GM18502 (cell line): ENCODE measurements around the gene TSPAN18.

Experiments used
- ATAC-seq: cut with Tn5 transposase; IDR thresholded peaks from one replicate; pipeline ENCODE4 v1.9.1; 2021; ENCODE audit warnings: mild to moderate bottlenecking; ENCODE audit not compliant: unreplicated experiment, poor library complexity

TSPAN18 gene

DNA sequence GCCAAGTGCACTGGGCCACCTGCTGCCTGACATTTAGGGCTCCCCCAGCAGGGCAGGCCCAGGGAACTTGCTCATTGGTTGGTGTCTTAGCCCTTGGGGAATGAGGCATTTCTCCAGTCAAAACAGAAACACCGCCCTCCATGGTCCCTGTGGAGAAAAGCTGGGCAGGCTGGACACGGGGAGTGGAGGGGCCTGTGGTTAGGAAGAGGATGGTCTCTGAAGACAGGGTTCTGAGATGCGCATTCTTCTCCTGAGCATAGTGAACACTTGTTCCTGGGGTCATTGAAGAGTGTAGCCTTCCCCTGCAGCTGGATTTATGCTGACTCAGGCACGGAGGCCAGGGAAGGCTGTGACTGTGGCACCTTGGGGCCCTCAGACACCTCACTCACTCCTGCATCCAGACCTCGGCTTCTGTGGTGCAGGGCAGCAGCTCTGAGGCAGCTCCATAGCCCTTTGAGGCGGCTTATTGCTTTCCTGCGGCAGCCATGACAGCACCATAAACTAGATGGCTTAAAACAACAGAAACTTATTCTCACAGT, 8.2 kb downstream of the TSPAN18 start:
- no peak for ATAC-seq

GRCh38 chr11:44736791-44737190, 10.0 kb downstream of the TSPAN18 start:
- ATAC-seq: no peak

DNA sequence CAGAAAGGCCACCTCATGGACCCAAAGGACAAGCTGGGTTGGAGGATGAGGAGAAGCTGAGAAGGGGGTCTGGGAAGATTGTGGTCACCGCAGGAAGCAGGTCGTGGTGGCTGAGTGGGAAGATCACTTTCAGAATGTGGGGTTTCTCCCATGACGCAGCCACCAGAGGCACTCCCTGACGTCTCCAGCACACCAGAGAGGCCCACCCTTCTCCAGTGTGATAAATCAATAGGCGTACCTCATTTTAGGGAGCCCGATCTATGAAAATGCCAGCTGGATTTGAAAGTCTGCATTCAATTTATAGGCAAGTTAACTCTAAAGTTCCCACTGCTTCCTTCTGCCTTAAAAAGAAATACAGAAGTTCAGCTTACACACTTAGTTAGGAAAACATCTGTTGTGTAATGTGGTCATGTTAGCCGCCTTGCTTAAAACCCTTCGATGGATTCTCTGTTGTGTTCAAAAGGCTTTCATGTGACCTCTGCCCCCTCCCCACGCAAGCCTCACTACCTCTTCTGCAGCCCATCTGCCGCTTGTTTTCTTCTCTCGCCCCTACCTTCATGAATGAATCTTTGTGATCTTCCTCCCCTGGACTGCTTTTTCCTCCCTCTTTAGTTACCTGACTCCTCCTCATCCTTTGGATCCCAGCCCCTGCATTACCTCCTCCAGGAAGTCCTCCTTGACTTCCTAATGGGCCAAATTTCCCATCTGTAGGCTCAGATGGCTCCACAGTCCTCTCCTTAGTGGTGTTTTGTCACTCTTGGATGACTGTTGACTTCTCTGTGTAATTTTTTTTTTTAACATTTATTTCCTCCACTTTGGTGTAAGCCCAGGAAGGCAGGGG, 10.7 kb downstream of the TSPAN18 start:
- no peak for ATAC-seq

DNA sequence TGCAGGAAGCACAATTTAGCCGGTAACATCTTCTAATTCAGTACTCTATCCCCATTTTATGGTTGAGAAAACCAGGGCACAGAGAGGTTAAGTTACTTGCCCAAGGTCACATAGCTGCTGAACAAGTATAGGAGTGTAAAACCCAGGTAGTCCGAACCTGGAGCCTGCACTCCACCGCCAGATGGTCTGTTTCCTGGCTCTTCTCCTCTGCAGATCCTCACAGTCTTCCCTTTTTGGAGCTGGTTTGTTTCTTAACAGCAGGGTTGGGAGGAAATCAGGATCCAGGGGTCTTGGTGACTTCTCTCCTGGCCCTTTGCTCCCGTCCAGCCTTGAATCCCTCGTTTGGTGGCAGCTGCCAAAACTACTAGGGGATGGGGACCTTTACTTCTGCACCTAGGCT, 12.0 kb downstream of the TSPAN18 start:
- no peak for ATAC-seq

- ATAC-seq: no peak
Measured at GRCh38 chr11:44740967-44741366, 14.2 kb downstream of the TSPAN18 start.

- ATAC-seq: no peak
Measured at GRCh38 chr11:44741976-44742375, 15.2 kb downstream of the TSPAN18 start.

DNA sequence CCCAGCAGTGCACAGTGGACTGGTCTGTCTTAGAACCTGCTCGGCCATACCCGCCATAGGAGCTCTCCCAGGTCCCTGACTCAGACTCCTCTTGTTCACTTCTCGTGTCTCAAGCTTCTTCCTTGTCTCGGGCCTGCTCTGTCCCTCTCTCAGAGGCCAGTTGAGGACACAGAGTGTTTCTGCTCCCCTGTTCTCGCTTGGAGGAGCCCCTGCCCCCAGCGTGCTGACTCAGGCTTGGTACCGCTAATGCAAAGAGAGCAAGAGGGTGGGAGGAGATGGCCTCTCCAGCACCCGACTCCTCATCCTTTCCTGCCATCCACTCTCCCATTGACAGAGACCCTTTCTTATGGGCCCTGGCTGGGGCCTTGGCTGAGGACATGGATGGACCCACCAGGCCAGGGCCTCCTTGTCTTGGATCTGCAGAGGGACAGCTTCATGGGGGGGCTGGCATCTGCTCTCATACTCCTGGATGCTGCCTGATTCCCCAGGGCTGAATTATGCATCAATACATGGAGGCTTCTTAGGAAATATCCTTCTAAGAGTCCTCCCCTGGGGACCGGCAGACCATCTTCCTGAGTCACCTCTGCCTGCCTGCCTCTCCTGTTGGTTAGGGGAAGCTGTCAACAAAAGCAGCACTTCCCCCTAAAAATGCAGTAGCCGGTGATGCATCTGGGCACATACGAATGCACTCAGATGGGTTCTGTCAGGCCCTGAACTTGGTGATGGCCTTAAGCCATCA, 15.9 kb downstream of the TSPAN18 start:
- ATAC-seq: no peak

- ATAC-seq: no peak
Measured at GRCh38 chr11:44743326-44743725, 16.6 kb downstream of the TSPAN18 start.

DNA sequence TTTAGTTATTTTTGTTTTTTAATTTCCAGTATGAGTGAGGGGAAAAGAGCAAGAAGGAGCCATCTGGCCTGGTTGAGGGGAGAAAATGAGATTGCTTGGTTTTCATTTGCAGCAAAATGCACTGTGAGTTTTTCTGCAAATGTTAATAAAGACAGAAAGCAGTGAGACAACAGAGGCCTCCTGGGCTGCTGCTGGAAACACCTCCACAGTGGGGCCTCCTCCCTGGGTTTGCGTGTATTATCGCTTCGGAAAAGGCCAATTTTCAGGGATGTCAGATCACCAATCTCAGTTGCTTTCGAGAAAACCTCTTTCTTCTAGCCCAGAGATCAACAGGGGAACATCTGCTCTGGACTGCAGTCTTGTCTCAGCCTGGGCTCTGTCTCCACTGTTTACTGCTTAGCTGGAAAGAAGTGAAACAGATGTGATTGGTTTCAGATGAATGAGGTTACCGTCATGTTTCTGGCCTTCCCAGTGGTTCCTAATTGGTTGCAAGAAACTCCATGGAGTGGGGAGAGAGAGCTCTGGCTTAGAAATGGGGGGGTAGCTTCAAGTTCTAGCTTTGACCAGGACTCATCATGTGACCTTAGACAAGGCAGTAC, 17.3 kb downstream of the TSPAN18 start:
- ATAC-seq: no peak

DNA sequence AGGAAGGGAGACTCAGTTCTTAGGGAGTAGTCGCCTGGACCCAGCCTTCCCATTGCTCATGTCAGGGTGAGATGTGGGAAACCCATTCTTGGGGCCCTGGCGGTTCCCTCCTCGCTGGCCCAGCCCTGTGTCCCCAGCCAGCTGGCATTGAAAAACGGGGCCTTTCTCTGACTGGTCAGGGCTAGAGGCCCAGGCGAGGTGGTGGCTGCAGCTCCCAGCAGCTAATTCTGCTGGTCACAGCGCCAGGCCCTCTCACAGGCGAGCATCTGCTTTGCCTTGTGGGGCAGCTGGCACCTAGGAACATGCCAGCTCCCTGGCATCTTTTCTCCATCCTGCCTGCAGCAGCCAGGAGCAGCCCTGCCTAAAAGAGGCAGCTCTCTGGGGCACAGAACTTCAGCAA, 20.1 kb downstream of the TSPAN18 start:
- ATAC-seq: no peak

- ATAC-seq: no peak
Measured at GRCh38 chr11:44747316-44747715, 20.6 kb downstream of the TSPAN18 start.

- ATAC-seq: no peak
Measured at GRCh38 chr11:44747836-44748235, 21.1 kb downstream of the TSPAN18 start.

DNA sequence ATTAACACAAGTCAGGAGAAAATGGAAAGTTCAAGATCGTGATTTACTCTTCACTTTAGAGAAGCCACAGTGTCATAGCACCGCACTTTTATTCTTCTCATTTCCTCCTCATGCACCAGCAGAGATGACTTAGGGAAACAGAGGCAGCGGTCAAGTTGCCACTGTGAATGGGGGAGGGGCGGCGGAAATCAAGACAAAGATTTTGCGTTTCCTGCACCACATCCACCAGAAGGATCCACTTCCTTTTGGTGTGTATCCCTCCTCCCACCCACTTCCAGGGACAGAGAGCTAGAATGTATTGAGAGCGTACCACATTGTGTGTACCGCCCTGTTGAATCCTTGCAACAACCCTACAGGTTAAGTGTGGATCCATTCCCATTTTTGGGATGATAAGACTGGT, 21.8 kb downstream of the TSPAN18 start:
- no peak for ATAC-seq

DNA sequence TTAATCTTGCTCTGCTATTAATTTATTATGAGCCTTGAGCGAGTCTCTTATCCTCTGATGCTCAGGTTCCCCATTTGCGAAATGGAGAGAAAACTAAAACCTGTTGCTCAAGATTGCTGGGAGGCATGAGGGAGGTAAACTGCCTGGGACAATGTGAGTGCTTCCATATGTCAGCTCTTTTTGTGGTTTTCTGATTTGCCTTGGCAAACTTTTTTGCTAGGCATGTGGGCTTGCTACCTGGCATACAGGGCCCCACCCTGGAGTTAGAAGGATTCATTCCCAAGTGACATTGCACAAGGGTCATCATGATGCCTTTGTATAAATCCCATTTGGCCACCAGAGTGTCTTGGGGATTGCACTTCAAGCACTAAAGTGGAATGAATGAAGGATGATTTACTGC, 22.4 kb downstream of the TSPAN18 start:
- no peak for ATAC-seq

GRCh38 chr11:44750551-44751465, 24.0 kb downstream of the TSPAN18 start:
- no peak for ATAC-seq

GRCh38 chr11:44752300-44752699, 25.5 kb downstream of the TSPAN18 start:
- no peak for ATAC-seq

GRCh38 chr11:44752713-44753112, 26.0 kb downstream of the TSPAN18 start:
- no peak for ATAC-seq

DNA sequence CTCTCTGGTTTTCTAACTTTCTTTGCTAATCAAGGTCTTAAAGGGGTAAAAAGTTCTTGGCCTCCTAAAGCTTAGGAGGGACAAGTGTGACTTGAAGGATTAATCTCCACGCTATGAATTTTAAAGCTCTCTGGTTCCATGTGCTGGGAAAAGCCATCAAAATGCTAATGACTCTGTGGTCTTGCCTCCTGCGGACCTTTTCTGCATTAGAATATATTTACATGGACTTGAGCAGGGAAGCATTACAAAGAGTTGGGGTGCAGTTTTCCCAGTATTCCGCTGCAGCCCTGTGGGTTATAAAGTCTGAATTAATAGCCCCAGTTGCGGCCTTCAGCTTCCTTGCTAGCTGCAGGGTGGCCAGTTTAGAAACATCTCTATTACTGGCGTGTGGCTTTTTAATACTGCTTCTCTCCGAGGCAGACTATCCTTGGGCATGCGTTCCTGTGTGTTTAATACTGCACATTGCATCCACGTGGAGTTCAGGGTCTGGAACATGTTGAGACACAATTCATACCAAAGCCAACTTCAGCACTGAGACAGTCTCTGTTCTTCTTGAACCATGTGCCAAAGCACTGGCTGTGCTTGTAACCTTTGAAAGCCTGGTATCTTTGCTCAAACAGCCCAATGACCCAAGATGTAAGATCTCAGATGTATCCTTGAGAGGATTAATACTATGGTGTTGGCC, 27.3 kb downstream of the TSPAN18 start:
- no peak for ATAC-seq

DNA sequence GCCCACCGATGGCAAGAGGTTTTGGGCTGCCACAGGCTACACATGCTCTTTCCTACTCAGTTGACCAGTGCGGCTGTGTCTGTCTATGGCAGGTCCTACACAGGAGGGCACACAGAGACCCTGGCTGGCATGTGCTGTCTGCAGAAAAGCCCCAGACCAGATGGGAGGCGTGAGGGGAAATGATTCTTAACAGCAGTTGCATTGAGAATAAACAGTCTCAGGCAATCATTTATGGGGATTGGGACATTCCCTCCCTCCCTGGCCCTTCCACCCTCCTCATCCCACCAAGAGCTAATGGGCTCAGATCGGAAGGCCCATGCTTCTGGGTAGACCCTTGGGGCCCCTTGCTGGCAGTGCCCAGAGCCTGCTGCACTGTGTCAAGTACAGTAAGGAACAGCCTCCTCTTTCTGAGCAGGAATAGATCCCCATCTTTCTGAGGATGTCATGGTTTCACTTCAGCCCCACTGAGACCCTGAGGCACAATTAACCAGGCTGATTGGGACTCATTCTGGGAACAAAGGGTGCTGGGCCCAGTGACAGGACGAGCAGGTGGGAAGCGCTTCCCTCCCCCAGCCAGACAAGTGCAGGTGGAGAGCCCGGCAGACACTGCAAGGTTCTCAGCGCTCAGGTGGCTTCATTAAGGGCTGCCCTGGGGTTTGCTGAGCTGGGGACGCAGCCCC, 28.3 kb downstream of the TSPAN18 start:
- ATAC-seq: no peak
